CD4-positive, alpha-beta T cell treated with Interleukin-6 for 4 hours (primary cell): ENCODE data around the gene GLTPD2.

ENCODE experiments used
- DNase-seq: peaks from one replicate; pipeline ENCODE4 v3.0.0-alpha.2; 2020; ENCODE audit warnings: mixed read lengths

Gene GLTPD2

DNA sequence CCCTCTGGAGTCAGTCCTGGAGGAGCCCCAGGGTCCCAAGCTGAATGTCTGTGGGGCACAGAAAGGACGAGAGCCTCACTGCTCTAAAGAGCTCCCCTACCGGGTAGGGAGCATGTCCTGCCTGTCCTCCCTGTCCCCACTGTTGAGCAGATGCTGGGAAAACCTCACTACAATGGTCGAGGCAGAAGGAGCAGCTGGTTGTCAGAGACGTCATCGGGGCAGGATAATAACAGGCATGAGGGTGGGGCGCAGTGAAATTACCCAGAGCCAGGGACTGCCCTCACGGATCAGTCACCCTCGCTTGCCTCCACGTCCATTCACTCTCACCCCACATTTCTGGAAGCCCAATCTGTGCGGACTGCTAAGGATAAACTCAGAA lies 16.5 kb upstream of the GLTPD2 start:
- DNase-seq: no peak

DNA sequence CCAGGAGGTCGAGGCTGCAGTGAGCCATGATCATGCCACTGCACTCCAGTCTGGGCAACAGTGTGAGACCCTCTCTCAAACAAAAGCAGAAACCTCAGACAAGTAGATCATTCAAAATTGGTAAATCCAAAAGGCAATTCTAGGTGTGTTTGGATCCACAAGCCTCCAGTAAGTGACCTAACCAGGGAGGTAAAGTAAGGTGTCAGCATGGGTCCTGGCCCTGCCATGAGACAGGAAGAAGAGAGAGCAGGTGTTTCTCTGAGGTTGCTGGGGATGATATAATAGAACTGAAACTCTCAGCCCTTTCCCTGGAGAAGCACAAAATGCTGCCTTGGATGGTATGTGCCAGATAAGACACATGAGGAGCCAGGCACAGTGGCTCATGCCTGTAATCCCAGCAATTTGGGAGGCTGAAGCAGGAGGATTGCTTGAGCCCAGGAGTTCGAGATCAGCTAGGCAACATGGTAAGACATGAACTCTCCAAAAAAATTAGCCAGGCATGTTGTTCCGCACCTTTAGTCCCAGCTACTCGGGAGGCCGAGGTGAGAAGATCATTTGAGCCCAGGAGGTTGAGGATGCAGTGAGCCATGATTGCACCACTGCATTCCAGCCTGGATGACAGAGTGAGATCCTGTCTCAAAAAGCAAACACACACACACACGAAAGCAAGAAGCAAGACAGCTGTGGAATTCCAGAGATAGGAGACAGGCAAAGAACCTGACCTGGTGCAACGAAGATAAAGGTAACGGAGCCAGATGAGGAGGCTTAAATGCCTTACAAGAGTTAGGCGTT lies 10.6 kb upstream of the GLTPD2 start:
- no peak for DNase-seq

DNA sequence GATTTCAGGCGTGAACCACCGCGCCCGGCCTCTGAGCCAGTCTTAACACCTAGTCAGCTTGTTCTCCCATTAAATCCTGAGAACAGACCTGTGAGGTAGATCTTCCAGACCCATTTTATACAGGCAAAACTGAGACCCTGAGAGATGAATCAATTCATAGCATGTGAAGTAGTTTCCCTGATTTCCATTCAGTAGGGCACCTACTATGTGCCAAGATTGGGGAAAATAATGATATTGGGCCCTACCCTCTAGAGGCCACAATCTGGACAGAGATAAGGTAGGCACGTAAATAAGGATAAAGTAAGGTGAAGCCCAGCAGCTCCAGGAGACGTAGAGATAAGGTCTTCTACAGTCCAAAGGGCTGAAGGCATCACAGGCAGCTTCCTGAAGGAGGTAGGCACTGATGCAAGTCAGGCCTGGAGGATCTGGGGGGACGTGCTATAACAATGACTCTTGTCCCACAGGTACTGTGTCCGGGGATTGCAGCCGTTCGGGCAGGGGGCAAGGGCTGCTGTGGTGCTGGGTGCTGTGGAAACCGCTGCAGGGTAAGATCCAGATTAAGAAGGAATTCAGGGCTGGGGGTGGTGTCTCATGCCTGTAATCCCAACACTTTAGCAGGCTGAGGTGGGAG lies 8.3 kb upstream of the GLTPD2 start:
- DNase-seq: no peak

DNA sequence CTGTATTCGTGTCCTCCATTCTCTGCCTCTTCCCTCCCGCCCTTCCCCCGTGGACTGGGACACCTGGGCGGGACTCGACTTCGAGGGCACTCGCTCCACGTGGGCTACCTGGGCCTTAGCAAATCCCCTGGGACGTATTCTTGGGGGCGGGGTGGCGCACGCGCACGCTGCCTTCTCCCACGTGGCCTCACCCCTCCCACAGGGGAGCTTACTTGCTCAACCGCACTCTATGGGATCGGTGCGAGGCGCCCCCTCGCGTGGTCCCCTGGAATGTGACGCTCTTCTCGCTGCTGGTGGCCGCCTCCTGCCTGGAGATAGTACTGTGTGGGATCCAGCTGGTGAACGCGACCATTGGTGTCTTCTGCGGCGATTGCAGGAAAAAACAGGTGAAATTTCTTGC lies 6.1 kb upstream of the GLTPD2 start:
- DNase-seq: peak; percentile 33

DNA sequence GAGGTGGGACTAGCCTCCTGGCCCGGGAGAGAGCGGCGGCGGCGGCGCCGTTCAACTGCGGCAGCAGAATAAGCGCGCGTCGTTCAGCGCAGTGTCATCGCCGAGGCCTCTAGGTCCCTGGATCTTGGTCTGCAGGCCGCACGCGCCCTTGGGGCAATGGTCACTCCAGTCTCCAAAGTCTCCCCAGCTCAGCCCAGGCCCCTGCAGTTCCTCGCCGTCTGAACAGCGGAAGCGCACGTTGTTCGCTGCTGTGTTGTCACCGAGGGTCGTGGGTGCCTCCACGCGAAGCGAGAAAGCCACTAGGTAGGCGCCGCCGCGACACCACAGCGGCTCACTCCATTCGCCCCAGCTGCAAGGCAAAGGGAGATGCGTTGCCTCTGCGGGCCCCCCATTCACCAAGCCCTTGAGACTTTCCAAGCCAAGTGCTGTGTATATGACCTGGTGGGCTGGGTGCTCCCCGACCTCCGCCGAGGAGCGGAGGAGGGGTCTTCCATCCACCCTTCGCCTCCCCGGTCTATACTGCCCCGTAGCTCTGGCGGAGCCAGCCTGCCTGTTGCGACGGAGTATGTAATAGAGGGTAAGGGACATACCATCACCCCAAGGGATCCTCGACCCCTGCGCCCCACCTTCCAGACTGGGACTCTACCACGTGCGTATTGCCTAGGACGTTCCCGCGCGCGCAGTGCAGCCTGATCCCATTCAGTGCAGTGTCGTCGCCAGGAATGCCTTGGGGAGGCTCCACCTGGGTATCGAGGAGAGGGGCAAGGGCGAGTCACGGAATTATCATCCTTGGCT lies 3.3 kb upstream of the GLTPD2 start:
- DNase-seq: peak; percentile 13

DNA sequence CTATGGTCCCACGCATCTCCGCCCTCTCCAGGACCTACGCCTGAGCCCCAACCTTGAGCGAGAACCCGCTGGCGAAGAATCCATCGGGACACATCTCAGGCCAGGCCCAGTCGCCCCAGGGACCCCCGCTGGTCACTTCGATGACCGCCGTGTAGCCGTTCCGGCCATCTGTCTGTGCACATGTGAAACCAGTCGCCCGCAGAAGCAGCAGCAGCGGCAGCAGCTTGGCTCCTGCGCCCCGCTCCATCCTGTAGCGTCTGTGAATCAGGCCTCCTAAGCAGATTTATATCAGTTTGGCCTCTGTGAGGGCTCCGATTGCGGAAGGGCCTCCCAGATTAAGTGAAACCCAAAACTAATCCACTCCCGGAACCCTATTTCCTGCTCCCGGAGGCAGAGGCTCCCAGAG lies 2.7 kb upstream of the GLTPD2 start, which contains the start of gene VMO1:
VMO1 (minus strand) TSS at position 259 of the 406 bp plus-strand sequence; CDS start at position 247, 12 bp downstream.
- no peak for DNase-seq

DNA sequence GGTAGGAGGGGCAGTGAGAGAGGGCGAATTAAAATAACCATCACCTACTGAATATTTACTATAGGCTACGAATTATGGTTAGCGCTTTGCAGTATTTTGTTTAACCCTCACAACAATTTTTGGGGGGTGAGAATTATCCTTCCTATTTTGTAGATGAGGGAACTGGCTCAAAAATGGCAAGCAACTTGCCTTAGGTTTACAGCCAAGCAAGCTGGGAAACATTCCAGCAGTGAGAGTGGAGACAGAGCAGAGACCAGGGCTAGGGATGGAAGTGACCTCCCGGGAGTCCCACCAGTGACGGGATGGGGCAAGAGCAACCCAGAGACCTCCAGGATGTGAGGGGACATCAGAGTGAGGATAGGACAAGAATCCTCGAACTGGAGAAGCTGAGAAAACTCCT lies 2.2 kb upstream of the GLTPD2 start:
- no peak for DNase-seq

DNA sequence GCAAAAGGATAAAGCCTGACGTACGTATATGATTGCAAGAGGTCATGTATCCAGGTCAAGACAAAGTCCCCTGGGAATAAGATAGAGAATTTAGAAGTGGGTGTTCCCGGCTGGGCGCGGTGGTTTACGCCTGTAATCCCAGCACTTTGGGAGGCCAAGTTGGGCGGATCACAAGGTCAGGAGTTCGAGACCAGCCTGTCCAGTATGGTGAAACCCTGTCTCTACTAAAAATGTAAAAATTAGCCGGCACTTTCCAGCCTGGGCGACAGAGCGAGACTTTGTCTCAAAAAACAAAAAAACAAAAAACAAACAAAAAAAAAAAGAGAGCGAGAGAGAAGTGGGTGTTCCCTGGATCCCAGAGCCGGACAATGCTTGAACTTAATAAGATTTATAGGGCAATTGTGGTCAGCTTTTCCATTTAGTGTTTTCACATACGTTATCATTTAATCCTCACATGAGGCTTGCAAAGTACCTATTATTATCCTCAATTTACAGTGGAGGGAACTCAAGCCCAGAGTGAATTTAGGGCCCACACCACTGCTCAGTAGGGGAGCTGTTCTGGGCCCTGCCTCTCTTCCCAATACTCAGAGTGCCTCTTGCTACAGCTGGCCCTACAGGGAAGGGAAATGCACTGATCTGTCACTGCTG lies 481 bp upstream of the GLTPD2 start:
- DNase-seq: no peak

DNA sequence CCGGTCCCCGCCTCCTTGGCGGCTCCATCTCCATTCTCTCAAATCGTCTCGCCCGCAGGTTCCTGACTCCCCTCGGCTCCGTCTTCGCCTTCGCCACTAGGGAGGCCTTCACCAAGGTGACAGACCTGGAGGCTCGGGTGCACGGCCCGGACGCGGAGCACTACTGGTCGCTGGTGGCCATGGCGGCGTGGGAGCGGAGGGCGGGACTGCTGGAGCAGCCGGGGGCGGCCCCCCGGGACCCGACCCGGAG lies 862 bp downstream of the GLTPD2 start:
- DNase-seq: no peak

DNA sequence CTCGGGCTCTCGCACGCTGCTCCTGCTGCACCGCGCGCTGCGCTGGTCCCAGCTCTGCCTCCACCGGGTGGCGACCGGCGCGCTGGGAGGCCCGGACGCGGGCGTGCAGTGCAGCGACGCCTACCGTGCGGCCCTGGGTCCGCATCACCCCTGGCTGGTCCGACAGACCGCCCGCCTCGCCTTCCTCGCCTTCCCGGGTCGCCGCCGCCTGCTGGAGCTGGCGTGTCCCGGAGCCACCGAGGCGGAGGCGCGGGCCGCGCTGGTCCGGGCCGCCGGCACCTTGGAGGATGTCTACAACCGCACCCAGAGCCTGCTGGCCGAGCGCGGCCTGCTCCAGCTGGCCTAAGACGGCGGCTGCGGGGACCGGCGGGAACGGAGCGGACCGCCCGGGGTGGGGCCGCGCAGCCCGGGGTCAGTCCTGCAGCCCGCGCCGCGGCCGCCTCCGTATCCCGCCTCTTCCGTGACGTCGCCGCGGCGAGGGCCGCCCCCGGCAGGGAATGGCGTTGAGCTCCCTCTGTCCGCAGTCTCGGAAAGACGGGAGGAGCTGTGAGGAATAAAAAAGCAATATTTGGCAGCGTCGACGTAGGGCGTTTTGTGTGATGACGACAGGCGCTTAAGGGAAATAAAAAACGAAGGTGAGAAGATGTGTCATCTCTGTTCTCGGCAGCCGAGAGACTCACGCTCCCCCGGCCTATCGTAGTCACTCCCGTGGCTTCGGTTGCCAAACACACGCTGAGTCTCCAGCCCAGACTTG lies 1.4 kb downstream of the GLTPD2 start:
- peak; percentile 87 for DNase-seq

DNA sequence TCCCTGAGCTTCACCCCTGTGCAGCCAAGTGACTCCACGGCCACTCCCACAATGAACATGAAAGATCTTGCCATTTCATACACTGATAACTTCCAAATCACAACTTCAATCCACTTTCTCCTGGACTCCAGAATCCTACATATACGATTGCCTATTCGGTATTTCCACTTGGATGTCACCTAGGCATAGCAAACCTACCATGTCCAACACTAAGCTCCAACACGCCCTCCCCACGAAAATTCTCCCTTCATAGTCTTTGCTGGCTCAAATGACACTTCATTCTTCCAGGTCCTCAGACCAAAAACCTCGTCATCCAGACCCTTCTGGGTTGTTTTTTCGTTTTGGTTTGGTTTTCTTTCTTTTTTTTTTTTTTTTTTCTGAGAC lies 1.9 kb downstream of the GLTPD2 start:
- no peak for DNase-seq

DNA sequence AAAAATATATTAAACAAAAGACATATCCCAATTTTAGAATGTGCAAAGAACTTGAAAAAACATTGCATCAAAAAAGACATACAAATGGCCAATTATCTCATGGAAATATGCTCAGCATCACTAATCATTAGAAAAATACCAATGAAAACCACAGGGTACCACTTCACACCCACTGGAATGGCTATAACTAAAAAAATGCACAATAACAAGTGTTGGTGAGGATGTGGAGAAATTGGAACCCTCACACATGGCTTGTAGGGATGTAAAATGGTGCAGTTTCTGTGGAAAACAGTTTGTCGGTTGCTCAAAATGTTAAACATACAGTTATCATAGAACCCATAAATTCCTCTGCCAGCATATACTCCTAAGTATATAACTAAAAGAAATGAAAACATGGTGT lies 6.4 kb downstream of the GLTPD2 start:
- no peak for DNase-seq

DNA sequence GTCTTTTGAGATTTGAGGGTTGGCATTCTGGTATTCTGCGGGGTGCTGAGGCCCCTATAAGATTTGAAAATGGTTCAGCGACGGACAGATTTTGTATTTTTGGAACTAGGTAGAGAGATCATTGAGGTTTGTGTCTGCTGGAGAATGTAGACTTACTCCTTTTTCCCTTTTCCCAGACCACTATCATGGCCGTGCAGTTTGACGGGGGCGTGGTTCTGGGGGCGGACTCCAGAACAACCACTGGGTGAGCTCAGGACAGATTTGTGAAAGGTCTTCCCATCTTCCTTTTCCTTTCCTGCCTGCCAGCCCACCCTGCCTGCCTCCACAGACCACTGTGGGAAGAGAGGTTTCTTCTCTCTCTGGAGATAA lies 7.8 kb downstream of the GLTPD2 start:
- no peak for DNase-seq

DNA sequence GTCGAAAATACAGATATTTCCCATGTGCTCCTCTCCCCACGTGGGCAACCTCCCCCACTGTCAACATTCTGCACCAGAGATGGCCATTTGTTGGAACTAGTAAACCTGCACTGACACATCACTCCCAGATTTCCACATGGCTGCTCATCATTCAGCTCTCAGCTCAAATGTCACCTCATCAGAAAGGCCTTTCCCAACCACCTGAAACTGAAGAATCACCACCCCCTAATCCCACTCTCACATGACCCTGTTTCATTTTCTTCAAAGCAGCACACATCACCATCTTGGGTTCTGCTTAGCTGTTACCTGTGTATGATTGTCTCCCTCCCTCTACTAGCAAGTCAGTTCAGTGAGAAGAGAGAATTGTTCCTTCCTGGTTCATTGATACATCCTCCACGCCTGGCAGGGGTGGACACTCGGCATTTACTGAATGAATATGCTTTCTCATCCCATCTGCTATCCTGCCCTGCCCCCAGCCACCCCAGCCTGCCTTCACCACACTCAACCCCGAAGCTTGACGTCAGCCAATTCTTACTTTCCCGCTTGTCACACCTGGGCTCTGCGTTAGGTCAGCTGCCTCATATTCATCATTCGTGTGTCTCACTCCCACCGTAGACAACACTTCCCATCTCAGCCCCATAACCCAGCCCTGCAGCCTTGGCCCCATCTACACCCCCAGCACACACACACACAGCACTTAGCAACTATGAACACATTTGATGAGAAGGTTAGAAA lies 11.9 kb downstream of the GLTPD2 start:
- DNase-seq: no peak

DNA sequence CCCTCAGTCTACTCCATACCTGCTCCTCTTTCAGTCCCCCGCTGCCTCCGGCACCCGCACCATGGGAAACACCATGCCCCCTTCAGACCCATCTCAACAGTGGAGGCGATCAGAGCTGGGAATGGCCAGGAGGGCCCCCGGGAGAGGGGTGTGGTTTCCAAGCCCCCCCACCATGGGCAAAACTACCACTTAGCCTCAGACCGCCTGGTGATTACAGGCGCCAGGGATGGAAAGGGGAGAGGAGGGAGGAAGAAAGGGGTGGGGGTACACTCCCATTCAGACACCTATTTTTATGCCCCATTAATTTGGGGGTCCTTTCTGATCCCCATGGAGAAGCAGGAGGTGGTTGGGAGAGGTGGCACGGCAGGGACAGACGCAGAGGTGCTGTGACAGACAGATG lies 13.5 kb downstream of the GLTPD2 start, which contains the start of gene C17orf114:
C17orf114 (minus strand) TSS at position 101 of the 400 bp plus-strand sequence.
- no peak for DNase-seq

DNA sequence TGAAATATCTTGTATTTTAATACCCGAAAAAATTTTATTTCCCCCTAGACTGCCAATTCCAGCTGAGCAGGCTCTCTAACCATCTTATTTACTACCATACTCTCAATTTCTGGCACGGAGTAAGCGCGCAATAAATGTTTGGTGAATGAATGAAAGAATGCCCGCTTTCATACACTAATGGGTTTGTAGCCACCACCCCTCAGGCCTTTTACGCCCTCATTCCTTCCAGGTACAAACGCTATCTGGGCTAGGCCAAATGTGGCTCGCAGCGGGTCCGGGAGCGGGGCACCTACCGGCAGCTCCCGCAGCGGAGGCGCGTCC lies 17.7 kb downstream of the GLTPD2 start:
- DNase-seq: no peak

DNA sequence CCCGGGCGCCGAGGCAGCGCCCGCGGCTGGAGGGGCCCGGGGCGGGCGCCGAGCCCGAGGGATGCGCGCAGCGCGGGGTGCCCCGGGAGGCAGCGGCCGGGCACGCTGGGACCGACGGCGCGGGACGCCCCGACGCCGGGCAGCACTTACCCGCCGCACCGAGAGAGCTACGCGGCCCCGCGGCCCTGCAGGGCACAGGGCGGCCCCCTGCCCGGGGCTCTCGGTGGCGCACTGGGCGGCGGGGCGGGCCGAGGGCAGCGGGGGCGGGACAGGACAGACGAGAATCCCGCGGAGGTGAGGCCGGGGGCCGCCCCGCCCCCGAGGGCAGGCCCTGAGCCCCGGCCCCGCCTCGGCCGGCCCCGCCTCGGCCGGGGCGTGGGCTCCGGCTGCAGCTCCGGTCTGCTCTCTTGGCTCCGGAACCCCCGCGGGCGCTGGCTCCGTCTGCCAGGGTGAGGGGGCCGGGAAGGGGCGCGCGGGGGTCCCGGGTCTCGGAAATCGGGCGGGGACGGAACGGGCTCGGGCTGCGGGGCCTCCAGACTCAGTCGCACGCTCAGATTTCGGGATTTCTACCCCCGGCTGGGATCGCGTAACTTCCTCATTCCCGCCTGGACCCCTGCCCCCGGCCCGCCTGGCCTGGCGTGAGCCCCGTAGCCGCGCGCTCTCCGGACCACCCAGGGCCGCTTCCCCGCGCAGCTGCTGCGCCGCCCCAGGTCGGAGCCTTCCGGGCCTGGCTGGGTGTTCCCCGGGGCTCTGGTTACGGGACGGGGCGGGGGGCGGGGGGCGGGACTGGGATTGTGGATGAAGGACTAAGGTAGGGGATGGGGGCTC lies 18.2 kb downstream of the GLTPD2 start, which contains the start of gene PLD2:
PLD2 (plus strand) TSS at position 376 of the 828 bp plus-strand sequence. CDS start 621 bp downstream, outside the sequence.
- DNase-seq: peak; percentile 93

DNA sequence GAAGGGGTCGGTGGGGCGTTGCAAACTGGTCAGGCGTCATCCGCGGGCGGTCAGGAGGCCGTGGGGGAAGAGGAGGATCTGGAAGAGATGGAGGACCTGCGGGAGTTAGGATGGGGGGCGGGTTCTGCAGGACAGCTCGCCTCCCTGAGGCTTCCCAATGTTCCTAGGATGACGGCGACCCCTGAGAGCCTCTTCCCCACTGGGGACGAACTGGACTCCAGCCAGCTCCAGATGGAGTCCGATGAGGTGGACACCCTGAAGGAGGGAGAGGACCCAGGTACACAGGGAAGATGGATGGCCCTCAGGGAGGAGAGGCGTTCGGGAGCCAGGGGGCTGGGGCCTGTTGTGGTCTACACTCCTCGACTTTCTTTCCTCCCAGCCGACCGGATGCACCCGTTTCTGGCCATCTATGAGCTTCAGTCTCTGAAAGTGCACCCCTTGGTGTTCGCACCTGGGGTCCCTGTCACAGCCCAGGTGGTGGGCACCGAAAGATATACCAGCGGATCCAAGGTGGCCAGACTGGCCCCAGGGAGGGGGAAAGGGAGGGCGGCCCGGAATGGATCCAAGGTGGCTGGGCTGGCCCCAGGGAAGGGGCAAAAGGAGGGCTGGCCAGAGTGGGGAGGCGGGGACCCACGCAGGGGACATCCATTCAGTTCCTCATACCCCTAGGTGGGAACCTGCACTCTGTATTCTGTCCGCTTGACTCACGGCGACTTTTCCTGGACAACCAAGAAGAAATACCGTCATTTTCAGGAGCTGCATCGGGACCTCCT lies 19.0 kb downstream of the GLTPD2 start:
- no peak for DNase-seq

DNA sequence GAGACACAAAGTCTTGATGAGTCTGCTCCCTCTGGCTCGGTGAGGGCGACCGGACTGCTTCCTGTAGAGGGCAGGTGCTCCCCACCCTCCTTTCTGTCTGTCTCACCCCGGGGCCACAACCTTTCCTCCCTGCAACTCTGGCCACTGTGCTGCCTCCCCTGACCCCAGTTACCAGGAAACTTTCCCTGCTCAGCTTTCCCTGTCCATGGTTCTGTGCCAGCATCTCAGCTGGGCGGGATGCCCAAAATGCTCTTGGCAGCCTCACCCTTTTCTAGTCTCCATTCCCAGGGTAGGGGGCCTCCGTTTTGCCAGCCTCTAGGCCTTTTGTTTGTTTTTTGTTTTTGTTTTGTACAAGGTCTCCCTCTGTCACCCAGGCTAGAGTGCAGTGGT lies 19.6 kb downstream of the GLTPD2 start:
- no peak for DNase-seq

DNA sequence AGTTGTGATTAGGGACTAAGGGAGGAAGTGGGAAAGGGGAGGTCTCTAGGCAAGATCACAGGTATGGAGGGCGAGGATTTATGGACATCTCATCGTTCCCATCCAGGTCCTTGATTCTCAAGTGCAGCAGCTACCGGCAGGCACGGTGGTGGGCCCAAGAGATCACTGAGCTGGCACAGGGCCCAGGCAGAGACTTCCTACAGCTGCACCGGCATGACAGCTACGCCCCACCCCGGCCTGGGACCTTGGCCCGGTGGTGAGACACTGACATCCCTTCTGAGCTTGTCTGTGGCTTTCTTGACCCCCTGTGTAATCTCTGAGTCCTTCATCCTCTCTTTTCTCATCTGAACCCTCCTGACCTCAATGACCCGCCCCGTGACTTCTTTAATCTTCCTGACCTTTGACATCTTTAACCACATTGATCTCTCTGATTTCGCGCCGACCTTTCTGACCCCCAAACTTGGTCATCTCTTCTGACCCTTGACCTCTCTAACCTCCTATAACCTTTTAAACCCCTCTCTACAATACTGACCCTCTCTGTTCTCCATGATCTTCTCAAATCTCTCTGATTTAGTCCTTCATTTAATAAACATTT lies 22.0 kb downstream of the GLTPD2 start:
- no peak for DNase-seq
